ENCODE measurements around the gene PTMS.
A peak's percentile ranks its signal among the peaks of the same experiment; 100 is the strongest.

PTMS gene

GRCh38 chr12:6752921-6753771 lies 13.0 kb upstream of the PTMS start, which contains the start of gene MLF2:
Gene MLF2, minus strand, starts transcription at chr12:6753141. Its CDS starts 807 bp downstream, at chr12:6752334.
- peak; percentile 84 to 95 (median 94) for DNase-seq

GRCh38 chr12:6753772-6754356 lies 12.3 kb upstream of the PTMS start:
- no peak for DNase-seq

- DNase-seq: no peak
These were observed 11.8 kb upstream of the PTMS start for GRCh38 chr12:6754411-6754810.

DNA sequence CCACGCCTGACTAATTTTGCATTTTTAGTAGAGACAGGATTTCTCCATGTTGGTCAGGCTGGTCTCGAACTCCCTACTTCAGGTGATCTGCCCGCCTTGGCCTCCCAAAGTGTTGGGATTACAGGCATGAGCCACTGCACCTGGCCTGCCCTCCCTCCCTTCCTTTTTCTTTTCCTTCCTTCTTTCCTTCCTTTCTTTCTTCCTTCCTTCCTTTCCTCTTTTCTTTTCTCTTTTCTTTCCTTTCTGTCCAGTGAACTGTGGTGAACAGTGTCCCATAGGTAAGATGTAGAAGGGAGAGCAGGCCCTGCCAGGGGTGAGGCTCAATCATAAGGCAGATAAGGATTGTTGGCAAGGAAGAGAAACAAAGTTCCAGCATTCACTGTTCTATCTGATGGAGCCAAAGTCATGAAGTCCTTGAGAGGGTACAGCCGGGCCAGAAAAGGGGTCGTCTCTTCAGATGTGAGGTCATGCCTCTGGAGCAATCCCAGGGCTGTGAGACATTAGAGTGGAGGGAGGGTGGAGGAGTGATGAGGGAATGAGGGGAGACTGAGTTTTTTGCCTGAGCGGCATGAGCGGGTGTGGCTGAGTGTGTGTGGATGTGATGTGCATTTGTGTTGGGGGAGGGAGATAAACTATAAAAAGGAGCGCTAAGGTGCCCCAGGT lies 9.0 kb upstream of the PTMS start:
- DNase-seq: no peak

DNA sequence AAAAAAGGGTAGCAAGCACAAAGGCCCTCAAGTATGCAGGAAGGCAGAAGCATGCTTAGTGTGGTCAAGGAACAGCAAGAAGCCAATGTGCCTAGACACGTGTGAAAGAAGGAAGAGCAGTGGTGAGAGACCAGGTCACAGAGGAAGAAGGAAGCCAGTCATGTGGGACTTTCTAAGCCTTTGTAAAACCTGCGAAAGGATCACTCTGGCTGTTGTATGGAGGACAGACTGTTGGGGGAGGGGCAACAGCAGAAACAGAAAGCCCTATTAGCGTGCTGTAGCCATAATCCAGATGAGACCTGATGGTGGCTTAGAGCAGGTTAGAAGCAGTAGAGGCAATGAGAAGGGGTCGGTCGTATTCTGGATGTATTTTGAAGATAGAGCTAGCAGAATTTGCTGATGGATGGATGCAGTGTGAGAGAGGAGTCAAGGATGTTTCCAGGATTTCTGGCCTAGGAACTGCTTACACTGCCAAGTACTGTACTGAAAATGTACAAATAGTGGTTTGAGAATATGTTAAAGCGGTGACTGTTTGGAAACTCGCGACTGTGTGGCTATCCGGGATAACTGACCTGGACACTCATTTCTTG lies 7.6 kb upstream of the PTMS start:
- DNase-seq: no peak

GRCh38 chr12:6759741-6760140 lies 6.4 kb upstream of the PTMS start:
- no peak for DNase-seq

- no peak for DNase-seq
These were observed 2.8 kb upstream of the PTMS start for GRCh38 chr12:6763380-6763779.

- no peak for DNase-seq
These were observed 1.9 kb upstream of the PTMS start for GRCh38 chr12:6764011-6764828.

- no peak for DNase-seq
These were observed 1.0 kb upstream of the PTMS start for GRCh38 chr12:6765048-6765633.

DNA sequence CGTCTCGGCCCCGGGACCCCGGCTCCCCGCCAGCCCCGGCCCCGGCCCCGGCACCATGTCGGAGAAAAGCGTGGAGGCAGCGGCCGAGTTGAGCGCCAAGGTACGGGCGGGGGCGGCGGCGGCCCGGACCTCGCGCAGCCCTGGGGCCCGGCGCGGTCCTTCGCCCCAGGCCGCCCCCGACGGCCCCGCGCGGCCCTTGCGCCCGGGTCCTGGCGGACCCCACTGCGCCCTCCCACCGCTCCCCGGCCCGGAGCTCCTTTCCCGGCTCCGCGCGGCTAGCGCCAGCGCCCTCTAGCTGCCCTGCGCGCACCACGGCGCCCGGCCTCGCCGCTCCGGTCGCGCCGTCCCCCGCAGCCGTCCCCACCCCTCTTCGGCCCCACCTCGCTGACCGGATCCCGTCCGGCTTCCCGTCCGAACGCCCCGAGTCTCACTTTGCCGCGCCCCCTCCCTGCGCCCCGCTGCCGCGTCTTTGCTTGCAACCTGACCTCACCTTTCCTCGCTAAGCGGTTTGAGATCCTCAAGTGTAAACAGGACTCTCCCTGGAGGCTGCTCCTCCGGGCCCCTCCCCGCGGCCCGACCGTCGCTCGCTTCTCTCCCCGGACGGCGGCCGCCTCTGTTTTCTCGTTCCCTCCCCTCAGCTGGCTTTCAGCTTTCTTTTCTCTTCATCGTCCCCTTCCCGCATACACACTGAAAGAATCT lies 637 bp downstream of the PTMS start:
- DNase-seq: peak in 1 of 4 experiments; percentile 41

- DNase-seq: no peak
These were observed 1.5 kb downstream of the PTMS start for GRCh38 chr12:6767353-6768319.

DNA sequence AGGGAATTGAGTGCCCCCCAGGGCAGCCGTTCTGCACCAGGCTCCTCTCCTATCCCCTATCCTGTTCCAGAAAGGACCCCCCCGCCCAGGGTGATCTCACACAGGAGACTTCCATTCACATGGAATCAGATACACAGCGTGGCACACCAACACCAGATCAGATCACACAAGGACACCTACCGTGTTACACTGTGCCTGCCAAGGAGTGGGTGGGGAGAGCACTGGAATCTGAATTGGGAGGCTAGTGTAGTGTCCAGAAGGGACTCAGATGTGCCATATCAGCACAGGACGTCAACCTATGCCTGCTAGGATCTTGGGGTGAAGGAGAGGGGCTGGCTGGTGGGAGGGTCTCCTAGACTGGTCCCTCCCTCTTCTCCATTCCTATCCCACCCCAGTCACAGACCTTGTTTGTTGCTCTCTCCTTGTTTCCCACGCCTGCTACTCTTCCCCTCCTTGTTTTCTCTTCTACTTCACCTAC lies 2.3 kb downstream of the PTMS start:
- DNase-seq: no peak

GRCh38 chr12:6768990-6769389 lies 2.8 kb downstream of the PTMS start:
- no peak for DNase-seq

- no peak for DNase-seq
These were observed 3.5 kb downstream of the PTMS start for GRCh38 chr12:6769666-6770065.

DNA sequence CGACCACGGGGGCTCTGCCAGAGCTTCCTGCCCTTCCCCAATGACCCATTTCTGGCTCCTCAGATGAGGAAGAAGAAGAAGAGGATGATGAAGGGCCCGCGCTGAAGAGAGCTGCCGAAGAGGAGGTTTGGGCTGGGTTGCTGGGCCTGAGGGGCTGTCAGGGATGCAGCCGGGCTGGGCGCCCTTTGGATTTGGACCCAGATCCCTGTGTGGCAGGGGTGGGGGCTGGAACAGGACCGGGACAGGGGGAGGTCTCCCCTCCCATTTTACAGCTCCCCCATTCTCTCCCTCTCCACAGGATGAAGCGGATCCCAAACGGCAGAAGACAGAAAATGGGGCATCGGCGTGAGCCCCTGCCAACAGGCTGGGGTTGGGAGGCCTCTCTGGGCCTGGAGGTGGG lies 3.9 kb downstream of the PTMS start:
- no peak for DNase-seq

- DNase-seq: no peak
These were observed 4.4 kb downstream of the PTMS start for GRCh38 chr12:6770600-6770999.

DNA sequence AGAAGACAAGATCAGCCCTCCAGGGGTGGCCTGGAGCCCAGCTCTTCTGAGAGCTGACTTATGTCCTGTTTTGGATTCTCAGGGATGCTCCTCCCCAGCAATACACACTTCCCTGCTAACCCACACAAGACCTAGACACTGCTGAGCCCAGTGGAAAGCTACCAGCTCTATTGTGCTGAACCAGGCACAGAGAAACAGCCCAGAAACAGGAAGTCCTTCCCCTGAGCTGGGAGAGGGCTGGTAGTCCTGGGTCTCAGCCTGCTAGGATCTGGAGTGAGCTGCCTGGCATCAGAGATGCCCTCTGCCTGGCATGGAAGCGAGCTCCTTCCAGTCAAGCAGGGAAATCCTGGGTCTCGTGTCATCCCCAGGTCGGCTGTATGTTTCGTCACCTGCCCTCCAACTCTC lies 4.9 kb downstream of the PTMS start:
- no peak for DNase-seq

DNA sequence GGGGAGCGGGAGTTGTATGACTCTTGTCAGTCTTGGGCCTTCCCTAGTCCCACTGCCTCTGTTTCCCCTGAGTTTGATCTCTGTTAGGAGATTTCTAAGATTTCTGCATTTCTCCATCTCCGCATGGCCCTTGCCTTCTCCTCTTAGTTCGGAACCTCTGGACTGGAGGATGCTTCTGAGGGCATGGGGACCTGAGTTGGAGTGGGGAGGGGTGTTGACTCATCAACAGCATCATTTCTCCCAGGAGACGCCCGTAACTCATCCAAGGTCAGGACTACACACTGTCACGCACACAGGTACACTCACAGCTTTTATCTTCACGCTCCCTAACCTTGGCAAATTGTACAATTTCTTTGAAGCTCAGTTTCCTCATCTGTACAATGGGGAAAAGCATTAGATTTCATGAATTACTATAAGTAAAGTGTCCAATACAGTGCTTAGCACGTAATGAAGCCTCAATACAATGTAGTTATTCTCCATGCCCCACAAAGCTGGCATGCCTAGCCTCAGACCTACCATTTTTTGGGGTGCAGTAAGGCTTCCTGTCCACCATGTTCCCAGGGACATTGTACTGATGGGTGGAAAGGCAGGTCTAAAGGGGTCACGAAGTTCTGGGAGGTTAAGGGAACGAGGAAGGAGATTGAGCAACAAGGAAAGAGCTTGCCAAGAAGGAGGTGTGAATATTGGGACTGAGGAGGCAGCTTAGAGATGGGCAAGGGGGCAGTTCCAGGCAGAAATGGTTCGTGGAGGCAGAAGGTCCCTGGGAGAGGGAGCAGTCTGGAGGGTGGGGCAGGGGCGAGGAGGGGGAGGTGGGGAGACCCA lies 5.6 kb downstream of the PTMS start:
- no peak for DNase-seq

GRCh38 chr12:6772331-6772695 lies 6.2 kb downstream of the PTMS start, which contains the start of gene LAG3:
Gene LAG3, plus strand, starts transcription at chr12:6772520. Its CDS starts 333 bp downstream, at chr12:6772853.
- no peak for DNase-seq

All from activated naive CD4-positive, alpha-beta T cell (primary cell).